ENCODE results near the gene RHCG.

The RHCG gene

GRCh38 chr15:89496155-89497098, at the start of gene RHCG:
Gene RHCG, minus strand, starts transcription at chr15:89496583. Its CDS starts 39 bp downstream, at chr15:89496544.
- DNase-seq, result no peak

GRCh38 chr15:89543389-89543788, 47.0 kb upstream of the RHCG start:
- no peak for DNase-seq

DNA sequence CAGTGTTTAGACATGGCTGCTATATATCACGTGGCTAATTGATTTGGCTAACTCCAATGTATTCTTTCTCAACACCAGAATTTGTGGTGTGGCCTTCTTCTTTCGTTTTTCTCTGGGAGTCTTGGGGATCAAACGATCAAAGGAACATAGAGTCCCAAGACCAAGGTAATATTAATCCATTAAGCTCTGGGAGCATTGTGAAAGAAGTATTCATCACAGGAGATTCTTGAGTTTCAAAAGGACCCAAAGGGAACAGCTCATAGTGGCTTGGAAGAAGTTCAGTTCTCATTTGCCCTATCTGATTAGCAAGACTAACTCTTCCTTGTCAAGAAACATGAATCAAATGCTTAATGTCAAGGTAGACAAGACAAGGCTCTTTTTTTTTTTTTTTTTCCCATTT, 46.0 kb upstream of the RHCG start:
- DNase-seq, result no peak

DNA sequence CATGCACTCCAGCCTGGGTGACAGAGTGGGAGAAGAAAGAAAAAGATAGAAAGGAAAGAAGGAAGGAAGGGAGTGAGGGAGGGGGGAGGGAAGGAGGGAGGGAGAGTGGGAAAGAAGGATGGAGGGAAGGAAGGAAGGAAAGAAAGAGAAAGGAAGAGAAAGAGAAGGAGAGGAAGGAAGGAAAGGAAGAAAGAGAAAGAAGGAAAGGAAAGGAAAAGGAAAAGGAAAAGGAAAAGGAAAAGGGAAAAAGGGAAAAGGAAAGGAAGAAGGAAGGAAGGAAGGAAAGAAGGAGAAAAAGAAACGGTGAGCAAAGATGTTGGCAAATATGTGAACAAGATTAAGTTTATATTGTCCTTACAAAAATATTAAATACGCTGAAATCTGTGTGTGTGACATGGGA, 42.6 kb upstream of the RHCG start:
- no peak for DNase-seq

DNA sequence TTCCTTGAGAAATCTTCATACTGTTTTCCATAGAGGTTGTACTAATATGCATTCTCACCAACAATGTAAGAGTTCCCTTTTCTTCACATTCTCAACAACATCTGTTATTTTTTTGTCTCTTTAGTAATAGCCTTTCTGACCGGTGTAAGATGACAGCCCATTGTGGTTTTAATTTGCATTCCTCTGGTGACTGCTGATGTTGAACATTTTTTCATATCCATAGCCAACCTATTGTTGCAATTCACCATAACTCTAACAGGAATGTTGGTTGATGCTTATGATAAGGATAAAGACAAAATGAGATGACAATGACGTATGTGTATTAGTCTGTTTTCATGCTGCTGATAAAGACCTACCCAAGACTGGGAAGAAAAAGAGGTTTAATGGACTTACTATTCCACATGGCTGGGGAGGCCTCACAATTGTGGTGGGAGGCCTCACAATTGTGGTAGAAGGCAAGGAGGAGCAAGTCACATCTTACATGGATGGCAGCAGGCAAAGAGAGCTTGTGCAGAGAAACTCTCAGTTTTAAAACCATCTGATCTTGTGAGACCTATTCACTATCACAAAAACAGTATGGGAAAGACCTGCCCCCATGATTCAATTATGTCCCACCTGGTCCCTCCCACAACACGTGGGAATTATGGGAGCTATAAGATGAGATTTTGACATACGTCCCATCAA, 37.6 kb upstream of the RHCG start:
- DNase-seq, result no peak

- DNase-seq, result no peak
These were observed 35.6 kb upstream of the RHCG start for GRCh38 chr15:89531796-89532537.

GRCh38 chr15:89530976-89531375, 34.6 kb upstream of the RHCG start:
- no peak for DNase-seq

DNA sequence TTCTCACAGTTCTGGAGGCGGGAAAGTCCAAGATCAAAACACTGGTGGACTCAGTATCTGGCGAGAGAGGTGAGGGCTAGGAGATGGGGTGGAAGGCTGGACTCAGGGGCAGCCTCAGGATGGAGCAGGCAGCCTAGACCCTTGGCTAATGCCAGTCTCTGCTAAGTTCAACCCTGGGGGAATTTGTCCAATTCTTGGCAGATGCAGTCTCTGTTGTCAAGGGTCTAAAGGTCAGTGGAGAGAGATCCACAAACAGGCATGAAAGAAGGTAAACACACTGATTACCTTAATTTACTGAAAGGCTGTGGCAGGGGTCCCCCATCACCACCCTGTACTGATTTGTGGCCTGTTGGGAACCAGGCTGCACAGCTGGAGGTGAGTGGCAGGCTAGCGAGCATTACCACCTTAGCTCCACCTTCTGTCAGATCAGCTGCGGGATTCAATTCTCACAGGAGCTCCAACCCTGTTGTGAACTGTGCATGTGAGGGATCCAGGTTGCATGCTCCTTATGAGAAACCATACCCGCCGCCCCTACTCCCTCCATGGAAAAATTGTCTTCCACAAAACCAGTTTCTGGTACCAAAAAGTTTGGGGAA, 32.5 kb upstream of the RHCG start:
- DNase-seq, result no peak

- DNase-seq, result no peak
These were observed 30.4 kb upstream of the RHCG start for GRCh38 chr15:89526601-89527441.

DNA sequence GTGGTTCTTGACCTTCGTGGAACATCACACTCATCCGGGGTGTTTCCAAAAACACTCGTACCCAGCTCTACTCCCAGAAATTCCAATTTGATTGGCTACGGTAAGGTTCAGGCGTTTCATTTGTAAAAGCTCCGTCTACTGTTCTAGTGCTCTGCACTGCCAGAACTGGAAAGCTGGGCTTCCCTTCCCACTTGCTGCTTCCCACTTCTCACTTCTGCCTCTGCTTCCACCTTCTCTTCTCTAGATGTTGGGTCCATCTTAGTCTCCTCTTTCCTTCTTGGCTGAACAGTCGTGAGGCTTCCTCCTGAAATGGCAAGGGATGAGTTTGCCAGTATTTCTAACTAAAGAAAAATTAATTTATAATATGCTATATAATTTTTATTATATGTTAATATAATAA, 29.8 kb upstream of the RHCG start:
- DNase-seq, result no peak

GRCh38 chr15:89524184-89524583, 27.8 kb upstream of the RHCG start:
- no peak for DNase-seq

DNA sequence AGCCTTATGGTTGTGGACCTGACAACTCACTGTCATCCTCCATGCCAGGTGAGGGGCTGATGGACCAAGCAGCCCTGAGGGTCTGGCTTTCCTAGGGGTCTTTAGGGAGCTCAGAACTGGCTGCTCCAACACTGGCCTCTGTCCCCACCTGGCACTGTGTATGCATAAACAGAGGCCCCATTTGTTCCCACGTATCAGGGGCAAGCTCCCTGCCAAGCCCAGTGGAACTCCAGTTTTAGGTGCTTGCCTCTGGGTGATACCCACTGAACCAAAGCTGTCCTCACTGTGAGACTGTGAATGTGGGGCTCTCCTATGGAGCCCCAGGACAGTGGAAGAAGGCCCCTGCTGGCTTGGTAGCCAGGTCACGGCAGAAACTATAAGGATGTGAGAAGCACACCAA, 26.7 kb upstream of the RHCG start:
- DNase-seq, result no peak

- DNase-seq, result no peak
These were observed 25.2 kb upstream of the RHCG start for GRCh38 chr15:89521605-89522004.

DNA sequence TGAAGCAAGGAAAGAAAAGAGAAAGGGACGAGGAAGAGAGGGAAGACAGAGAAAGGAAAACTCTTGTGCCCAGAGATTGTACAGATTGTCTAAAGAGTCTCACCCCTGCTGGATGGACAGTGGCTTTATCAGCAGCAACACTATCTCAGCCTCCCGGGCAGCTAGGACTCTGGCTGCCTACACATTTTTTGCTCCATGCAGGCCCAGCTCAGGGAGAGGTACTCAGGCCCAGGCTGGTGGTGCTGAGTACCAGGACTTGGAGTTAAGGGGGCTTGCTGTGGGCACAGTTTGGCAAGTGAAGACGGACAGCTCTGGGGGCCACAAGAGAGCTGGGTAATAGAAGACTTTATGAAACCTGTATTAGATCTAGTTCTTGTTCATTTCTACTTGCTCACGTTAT, 19.1 kb upstream of the RHCG start:
- no peak for DNase-seq

DNA sequence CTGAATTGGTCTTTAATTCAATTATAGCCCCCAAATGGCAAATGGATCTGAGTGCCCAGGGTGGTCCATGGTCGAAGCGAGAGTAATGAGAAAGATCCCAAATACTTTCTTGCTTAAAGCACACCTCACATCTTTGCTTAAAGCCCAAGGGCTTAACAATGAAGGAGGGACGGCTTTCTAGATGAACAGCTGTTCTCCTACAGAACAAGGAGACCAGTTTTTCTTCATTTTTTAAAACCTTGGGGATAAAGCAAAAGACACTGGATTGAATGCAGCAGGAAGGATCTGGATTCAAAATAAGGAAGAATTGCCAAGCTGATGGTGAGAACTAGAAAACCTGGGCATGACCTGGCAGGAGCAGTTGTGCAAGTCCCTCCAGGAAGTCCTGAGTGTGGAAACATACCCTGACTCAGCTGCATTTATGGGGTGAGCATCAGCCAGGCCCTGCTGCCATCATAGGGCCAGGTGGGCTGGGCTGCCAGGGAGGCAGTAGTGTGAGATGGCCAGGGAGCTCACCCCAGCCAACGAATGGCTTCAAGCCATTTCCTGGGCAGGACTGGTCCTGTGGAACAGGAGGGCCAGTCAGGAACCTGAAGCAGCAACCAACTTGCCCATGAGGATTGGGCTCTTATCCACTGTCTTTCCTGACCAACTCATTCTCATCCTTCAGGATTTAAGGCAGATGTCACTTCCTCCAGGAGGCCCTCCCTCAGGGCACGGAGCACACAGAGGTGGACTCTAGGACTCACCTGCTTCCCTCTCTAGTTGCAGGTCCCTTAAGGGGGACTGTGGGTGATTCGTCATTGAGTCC, 18.4 kb upstream of the RHCG start:
- DNase-seq, result no peak

DNA sequence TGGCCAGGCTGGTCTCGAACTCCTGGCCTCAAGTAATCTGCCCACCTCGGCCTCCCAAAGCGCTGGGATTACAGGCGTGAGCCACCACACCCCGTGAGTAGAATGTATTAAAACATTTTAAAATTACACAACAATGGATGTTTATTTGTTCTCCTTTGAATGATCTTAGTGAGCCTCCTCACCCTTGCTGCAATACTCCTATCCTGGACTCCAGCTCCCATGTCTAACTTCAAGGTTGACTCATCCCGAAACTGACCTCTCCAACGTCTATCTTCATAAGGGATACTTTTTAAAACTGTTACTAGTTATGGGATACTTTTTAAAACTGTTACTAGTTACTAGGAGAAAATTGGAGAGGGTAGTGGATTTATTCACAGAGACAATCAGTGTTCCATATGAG, 17.8 kb upstream of the RHCG start:
- no peak for DNase-seq

GRCh38 chr15:89513284-89513683, 16.9 kb upstream of the RHCG start:
- DNase-seq, result no peak

DNA sequence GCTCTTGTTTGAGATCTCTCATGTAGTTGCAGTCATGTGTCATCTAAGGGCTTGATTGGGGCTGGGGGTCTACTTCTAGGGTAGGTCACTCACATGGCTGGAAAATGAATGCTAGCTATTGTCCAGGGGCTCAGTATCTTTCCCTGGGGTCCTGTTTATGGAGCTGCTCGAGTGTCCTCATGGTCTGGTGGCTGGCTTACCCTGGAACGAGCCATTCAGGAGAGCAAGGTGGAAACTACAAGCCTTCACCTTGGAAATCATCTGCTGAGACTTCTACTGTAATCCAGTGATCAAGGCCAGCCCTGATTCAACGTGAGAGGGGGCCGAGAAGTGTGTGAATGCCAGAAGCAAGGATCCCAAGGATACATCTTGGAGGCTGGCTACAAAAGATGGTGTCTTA, 16.2 kb upstream of the RHCG start:
- no peak for DNase-seq

- DNase-seq, result no peak
These were observed 9.8 kb upstream of the RHCG start for GRCh38 chr15:89506026-89506686.

DNA sequence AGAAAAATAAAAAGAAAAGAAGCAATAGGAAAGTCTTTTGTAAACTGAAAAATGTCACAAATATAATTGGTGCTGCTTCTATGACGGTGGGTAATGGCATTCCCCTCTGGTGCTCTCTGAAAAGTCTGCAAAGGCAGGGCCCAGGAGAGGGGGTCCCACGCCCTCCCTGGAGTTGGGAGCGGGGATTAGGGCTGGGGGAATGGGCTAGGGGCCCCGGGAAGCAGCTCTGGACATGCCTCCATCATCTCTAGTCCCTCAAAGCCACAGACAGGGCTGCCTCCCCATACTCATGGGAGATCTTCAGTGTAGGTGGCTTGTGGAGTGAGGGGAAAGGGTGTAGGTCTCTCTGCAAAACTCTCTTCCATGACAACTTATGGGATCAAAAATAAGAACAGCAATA, 7.8 kb upstream of the RHCG start:
- DNase-seq, result no peak

Data from OCI-M1 (cell line).